ENCODE data around the gene CCDC40.

DNA sequence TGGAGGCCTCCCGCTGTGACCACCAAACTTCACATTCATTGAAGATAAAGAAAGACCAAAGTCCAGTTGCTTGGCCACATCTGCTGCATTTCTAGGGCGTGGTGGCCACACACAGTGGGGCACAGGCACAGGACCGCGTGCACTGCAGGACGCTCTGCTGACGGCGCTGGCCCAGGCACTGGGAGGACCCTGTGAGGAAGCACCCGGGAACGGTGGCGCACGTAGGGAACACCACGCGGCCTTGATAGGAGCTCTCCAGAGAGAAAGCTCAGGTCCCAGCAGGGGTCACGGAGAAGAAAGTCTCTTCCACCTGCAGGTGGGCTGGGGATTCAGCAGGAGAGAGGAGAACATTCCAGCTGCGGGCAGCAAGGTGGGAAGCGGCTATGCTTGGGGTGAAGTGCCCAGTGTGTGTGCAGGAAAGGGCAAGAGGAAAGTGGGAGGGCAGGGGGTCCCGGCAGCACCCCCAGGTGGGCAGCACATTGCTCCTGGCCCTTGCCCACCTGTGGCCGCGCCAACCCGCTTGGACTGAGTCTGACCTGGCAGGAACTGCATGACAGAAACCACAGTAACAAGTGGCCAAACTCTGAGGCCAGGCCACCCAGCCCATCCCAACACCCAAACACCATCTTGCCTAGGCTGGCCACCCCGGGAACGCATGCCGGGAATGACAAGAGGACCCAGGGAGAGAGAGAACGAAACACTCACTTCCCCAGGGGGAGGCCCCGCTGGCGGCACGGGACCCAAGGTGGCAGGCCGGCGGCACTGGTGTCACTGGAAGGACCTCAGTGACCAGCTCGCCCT, 33.6 kb upstream of the CCDC40 start:
- TF ChIP-seq CTCF (conservative IDR thresholded peaks at IDR 0.05) = no peak
- TF ChIP-seq EZH2 (IDR thresholded peaks at IDR 0.05; ENCODE audit: low read depth) = no peak
